K562 (cell line): ENCODE data around the gene HPS3. TPM values are rescaled to one million over a fixed set of nuclear protein-coding genes. Genes with fewer than 3 reads are reported as not detected.

Experiments
- ATAC-seq: fragments of 200-7000 bp; cut with Tn5 transposase; 3 replicates; pipeline ENCODE4 v1.9.1; 2020; ENCODE audit warnings: moderate library complexity
- BruUV-seq: library from RNA; stranded (reverse); fragments of 400-500 nt; replicated peaks from 2 replicates; lab custom pipeline; 2021; lab: Mats Ljungman, UMichigan
- CTCF ChIA-PET: fragments of 300-600 bp; formaldehyde crosslinking; extraction: SDS; loops from one replicate; lab custom pipeline; 2021; ENCODE audit warnings: low intra/inter-chr PET ratio; lab: Yijun Ruan, JAX
- POLR2A ChIA-PET: fragments of 300-600, 350-650 bp; sonication (Branson Sonifier 250); formaldehyde crosslinking; extraction: SDS; loops from one replicate; lab custom pipeline; 2021; ENCODE audit warnings: antibody characterized with exemption, inconsistent platforms; lab: Yijun Ruan, JAX
- DNase-seq, 4 experiments: peaks; one replicate each; pipeline versions ENCODE4 v3.0.0 to v3.0.0-alpha.2; 2011 to 2018; ENCODE audit warnings: low spot score in 3 of 4, mixed read lengths in 3 of 4; ENCODE audit errors: extremely low read depth in 1 of 4
- FAIRE-seq: peaks from 2 replicates; lab custom pipeline; 2011; peaks lifted over from hg19 to GRCh38; lab: Jason Lieb, UNC
- H2AFZ ChIP-seq: 2 replicates; pipeline ENCODE4 v1.6.0; 2011; ENCODE audit warnings: low read depth, low read length, control low read depth, inconsistent platforms
- H3K27ac ChIP-seq: fragments of 200-600 bp; 3 replicates; pipeline ENCODE4 v1.8.0; 2011; ENCODE audit warnings: low read depth, mild to moderate bottlenecking, control low read depth, inconsistent platforms, low read length, moderate library complexity, mixed read lengths; ENCODE audit errors: extremely low read depth
- H3K27me3 ChIP-seq, 2 experiments: fragments of 300-600 bp in 1 of 2; 2 replicates in 1 of 2; 3 replicates in 1 of 2; pipeline versions ENCODE4 v1.6.0 to v1.8.0; 2011; ENCODE audit warnings: inconsistent platforms in 2 of 2, low read length in 2 of 2, mild to moderate bottlenecking in 1 of 2, mixed read lengths in 1 of 2, moderate library complexity in 1 of 2; ENCODE audit not compliant: control insufficient read depth in 2 of 2, insufficient read depth in 2 of 2
- H3K36me3 ChIP-seq: fragments of 300-600 bp; 3 replicates; pipeline ENCODE4 v1.8.0; 2011; ENCODE audit warnings: mild to moderate bottlenecking, low read length, inconsistent platforms; ENCODE audit not compliant: control insufficient read depth, insufficient read depth
- H3K4me1 ChIP-seq, 2 experiments: fragments of 200-600 bp in 1 of 2; replicated peaks in 1 of 2; 2 replicates in 1 of 2; 3 replicates in 1 of 2; pipeline versions ENCODE4 v1.5.1 to v1.8.0; 2011; ENCODE audit warnings: inconsistent platforms in 2 of 2, low read length in 2 of 2, mild to moderate bottlenecking in 1 of 2, mixed read lengths in 1 of 2, moderate library complexity in 1 of 2; ENCODE audit not compliant: control insufficient read depth in 2 of 2, insufficient read depth in 2 of 2
- H3K4me2 ChIP-seq: 2 replicates; pipeline ENCODE4 v1.6.1; 2011; ENCODE audit warnings: low read length, control low read depth, inconsistent platforms, mixed read lengths; ENCODE audit not compliant: insufficient read depth
- H3K4me3 ChIP-seq: fragments of 200-600 bp; sonication (generic), shearing (Covaris generic); 2 replicates; pipeline ENCODE4 v1.5.1; 2016; ENCODE audit warnings: control low read depth, inconsistent platforms
- H3K79me2 ChIP-seq: fragments of 200-600 bp; 3 replicates; pipeline ENCODE4 v1.8.0; 2011; ENCODE audit warnings: low read length, inconsistent platforms; ENCODE audit not compliant: control insufficient read depth, insufficient read depth
- H3K9ac ChIP-seq, 2 experiments: 2 replicates each; pipeline versions ENCODE4 v1.6.0 to v1.6.1; 2011; ENCODE audit warnings: low read depth in 2 of 2, low read length in 2 of 2, control low read depth in 1 of 2, inconsistent platforms in 1 of 2, mild to moderate bottlenecking in 1 of 2, mixed read lengths in 1 of 2; ENCODE audit not compliant: insufficient read depth in 1 of 2
- H3K9me1 ChIP-seq: one replicate; pipeline ENCODE4 v1.6.0; 2011; ENCODE audit warnings: inconsistent platforms, mild to moderate bottlenecking, low read length, moderate library complexity; ENCODE audit not compliant: control insufficient read depth, insufficient read depth
- H3K9me3 ChIP-seq: replicated peaks from 2 replicates; pipeline ENCODE4 v1.5.1; 2011; ENCODE audit warnings: low read depth, low read length, inconsistent platforms; ENCODE audit not compliant: control insufficient read depth, insufficient read depth
- H4K20me1 ChIP-seq: replicated peaks from 2 replicates; pipeline ENCODE4 v1.6.1; 2011; ENCODE audit warnings: low read length, inconsistent platforms, mixed read lengths; ENCODE audit not compliant: control insufficient read depth, insufficient read depth
- DACH1 ChIP-seq: fragments of 450-650 bp; IDR thresholded peaks from 2 replicates; pipeline ENCODE4 v1.6.1; 2018; ENCODE audit not compliant: partially characterized antibody
- SMAD3 ChIP-seq: fragments of 450-650 bp; formaldehyde crosslinking; conservative IDR thresholded peaks from 2 replicates; pipeline ENCODE4 v1.4.0; 2020; ENCODE audit warnings: mild to moderate bottlenecking
- THRB ChIP-seq: fragments of 450-650 bp; formaldehyde crosslinking; conservative IDR thresholded peaks from 2 replicates; pipeline ENCODE4 v1.4.0; 2022; ENCODE audit warnings: mild to moderate bottlenecking, missing genetic modification characterization
- ZNF121 ChIP-seq: sonication (generic); formaldehyde crosslinking; conservative IDR thresholded peaks from 2 replicates; pipeline ENCODE4 v1.8.0; 2022; ENCODE audit warnings: missing genetic modification reagents
- ZNF668 ChIP-seq: fragments of 250-450 bp; sonication (Bioruptor Pico); IDR thresholded peaks from 2 replicates; pipeline ENCODE4 v1.8.0; 2022; ENCODE audit warnings: mild to moderate bottlenecking, inconsistent platforms
- WGBS: fragments of 100-300 bp; shearing (Covaris generic); methylation state at CpG from one replicate; pipeline ENCODE4 v1.1.6; 2016; ENCODE audit warnings: low coverage, mixed read lengths; ENCODE audit not compliant: insufficient coverage; ENCODE audit errors: missing lambda C conversion rate; 5-methylcytosine and 5-hydroxymethylcytosine counted together
- in situ Hi-C: fragments of 300-500 bp; cut with MboI; formaldehyde crosslinking; loops from 4 replicates; pipeline ENCODE4 v1.15.0; 2018; ENCODE audit warnings: inconsistent platforms, mixed read lengths
- intact Hi-C: fragments of 100-400 bp; cut with micrococcal nuclease; formaldehyde crosslinking; loops from 2 replicates; pipeline ENCODE4 v1.14.2; 2022
- polyA plus RNA-seq, 8 experiments: library from polyadenylated mRNA; depleted of rRNA in 4 of 8; stranded (reverse) in 5 of 8; unstranded in 3 of 8; fragments of >200 nt; fragmentation: Nextera tagmentation in 2 of 8; fragmentation: Illumina TruSeq in 1 of 8; extraction: Ambion mirVana in 2 of 8; extraction: Trizol in 1 of 8; gene quantifications; 2 replicates each; pipeline versions ENCODE4 v1.2.1 to v1.2.3, GENCODE V29; 2011 to 2014; ENCODE audit warnings: inconsistent platforms in 1 of 8, missing spikeins in 1 of 8
- total RNA-seq, 7 experiments: library from RNA; depleted of rRNA in 6 of 7; stranded (reverse); fragments of >200 nt in 6 of 7; fragmentation: Illumina TruSeq in 2 of 7; extraction: Trizol in 2 of 7; gene quantifications; 2 replicates each; pipeline versions ENCODE4 v1.2.1 to v1.2.3, GENCODE V29; 2011 to 2021; ENCODE audit warnings: low replicate concordance in 1 of 7
- TF ChIP-seq, protein P1 (sequence below), 2 experiments: fragments of 450-650 bp in 1 of 2; IDR thresholded peaks; 2 replicates each; pipeline ENCODE4 v1.6.1; 2011 to 2017; ENCODE audit warnings: low read depth in 2 of 2, antibody characterized with exemption in 1 of 2, borderline replicate concordance in 1 of 2, low read length in 1 of 2, mild to moderate bottlenecking in 1 of 2, mixed read lengths in 1 of 2; ENCODE audit not compliant: control insufficient read depth in 1 of 2
- TF ChIP-seq, protein P2 (sequence below): fragments of 450-650 bp; conservative IDR thresholded peaks from 2 replicates; pipeline ENCODE4 v1.6.1; 2016; ENCODE audit warnings: missing genetic modification characterization, low read depth, mild to moderate bottlenecking, control low read depth, missing compliant biosample characterization

The HPS3 gene
- total and polyA plus RNA-seq, 9 of the 15 experiments (the other 6 are each of a cell fraction or from before 2014, with no cell fraction given) = 1.2 to 11.3 (median 7.6) TPM

GRCh38 chr3:149209431-149209830 lies 80.0 kb downstream of the HPS3 start:
- in situ Hi-C loops (no loop called here), intact Hi-C loops (no loop called here)
- no peak overlapping the region for H3K4me3 ChIP-seq
- no peaks in the 10 kb centered on the region for H4K20me1 ChIP-seq
- H3K9me1 ChIP-seq = no peaks in the 10 kb centered on the region
- POLR2A ChIA-PET = no interaction called here
- ATAC-seq = no peak
- WGBS = 5% methylated on average over 4 of the region's 4 CpGs
- H3K4me1 ChIP-seq = no peaks in the 10 kb centered on the region; a peak in 2 of 5 replicates
- no peak overlapping the region for H3K27ac ChIP-seq
- TF ChIP-seq SMAD3 (no peak), DACH1 (no peak), THRB (CRISPR knock-in tag) (no peak), ZNF668 (no peak), ZNF121 (CRISPR knock-in tag) (no peak)
- TF ChIP-seq, protein P1, sequence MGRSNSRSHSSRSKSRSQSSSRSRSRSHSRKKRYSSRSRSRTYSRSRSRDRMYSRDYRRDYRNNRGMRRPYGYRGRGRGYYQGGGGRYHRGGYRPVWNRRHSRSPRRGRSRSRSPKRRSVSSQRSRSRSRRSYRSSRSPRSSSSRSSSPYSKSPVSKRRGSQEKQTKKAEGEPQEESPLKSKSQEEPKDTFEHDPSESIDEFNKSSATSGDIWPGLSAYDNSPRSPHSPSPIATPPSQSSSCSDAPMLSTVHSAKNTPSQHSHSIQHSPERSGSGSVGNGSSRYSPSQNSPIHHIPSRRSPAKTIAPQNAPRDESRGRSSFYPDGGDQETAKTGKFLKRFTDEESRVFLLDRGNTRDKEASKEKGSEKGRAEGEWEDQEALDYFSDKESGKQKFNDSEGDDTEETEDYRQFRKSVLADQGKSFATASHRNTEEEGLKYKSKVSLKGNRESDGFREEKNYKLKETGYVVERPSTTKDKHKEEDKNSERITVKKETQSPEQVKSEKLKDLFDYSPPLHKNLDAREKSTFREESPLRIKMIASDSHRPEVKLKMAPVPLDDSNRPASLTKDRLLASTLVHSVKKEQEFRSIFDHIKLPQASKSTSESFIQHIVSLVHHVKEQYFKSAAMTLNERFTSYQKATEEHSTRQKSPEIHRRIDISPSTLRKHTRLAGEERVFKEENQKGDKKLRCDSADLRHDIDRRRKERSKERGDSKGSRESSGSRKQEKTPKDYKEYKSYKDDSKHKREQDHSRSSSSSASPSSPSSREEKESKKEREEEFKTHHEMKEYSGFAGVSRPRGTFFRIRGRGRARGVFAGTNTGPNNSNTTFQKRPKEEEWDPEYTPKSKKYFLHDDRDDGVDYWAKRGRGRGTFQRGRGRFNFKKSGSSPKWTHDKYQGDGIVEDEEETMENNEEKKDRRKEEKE (IDR thresholded peaks at IDR 0.05; ENCODE audit: borderline replicate concordance in 1 of 2, control insufficient read depth in 1 of 2, low read depth in 2 of 2, low read length in 1 of 2) = no peak
- TF ChIP-seq, protein P2, sequence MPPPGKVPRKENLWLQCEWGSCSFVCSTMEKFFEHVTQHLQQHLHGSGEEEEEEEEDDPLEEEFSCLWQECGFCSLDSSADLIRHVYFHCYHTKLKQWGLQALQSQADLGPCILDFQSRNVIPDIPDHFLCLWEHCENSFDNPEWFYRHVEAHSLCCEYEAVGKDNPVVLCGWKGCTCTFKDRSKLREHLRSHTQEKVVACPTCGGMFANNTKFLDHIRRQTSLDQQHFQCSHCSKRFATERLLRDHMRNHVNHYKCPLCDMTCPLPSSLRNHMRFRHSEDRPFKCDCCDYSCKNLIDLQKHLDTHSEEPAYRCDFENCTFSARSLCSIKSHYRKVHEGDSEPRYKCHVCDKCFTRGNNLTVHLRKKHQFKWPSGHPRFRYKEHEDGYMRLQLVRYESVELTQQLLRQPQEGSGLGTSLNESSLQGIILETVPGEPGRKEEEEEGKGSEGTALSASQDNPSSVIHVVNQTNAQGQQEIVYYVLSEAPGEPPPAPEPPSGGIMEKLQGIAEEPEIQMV = no peak
- TF ChIP-seq, all 486 proteins: peak for 0
- DNase-seq = no peak
- Histone ChIP-seq H3K27me3 (peaks cover 0 to 2% of the 10 kb centered on the region in 2 experiments; a peak in 3 of 5 replicates), H2AFZ (no peak overlapping the region), H3K4me2 (no peak overlapping the region), H3K9me3 (no peaks in the 10 kb centered on the region), H3K9ac (no peak overlapping the region), H3K79me2 (no peaks in the 10 kb centered on the region), H3K36me3 (no peaks in the 10 kb centered on the region)
- CTCF ChIA-PET = no interaction called here
- no peak for FAIRE-seq
- BruUV-seq = no TSS peak
